SH-SY5Y (cell line): ENCODE data around the gene COL3A1.
A peak's percentile ranks its signal among the peaks of the same experiment; 100 is the strongest.

Experiments
- GATA2 ChIP-seq: IDR thresholded peaks from 2 replicates; pipeline ENCODE4 v1.6.1; 2011; ENCODE audit warnings: mild to moderate bottlenecking, low read depth, low read length
- GATA3 ChIP-seq: IDR thresholded peaks from 2 replicates; pipeline ENCODE4 v1.6.1; 2011; ENCODE audit warnings: low read depth, mild to moderate bottlenecking, low read length, moderate library complexity

The COL3A1 gene

GRCh38 chr2:188966728-188967440 is 7.3 kb upstream of the COL3A1 start:
- TF ChIP-seq GATA2, result no peak
- TF ChIP-seq GATA3, result no peak

GRCh38 chr2:188969236-188969635 is 4.9 kb upstream of the COL3A1 start:
- no peak for TF ChIP-seq GATA3
- no peak for TF ChIP-seq GATA2

GRCh38 chr2:188969651-188970050 is 4.5 kb upstream of the COL3A1 start:
- no peak for TF ChIP-seq GATA2
- TF ChIP-seq GATA3, result no peak

GRCh38 chr2:188970211-188970610 is 4.0 kb upstream of the COL3A1 start:
- TF ChIP-seq GATA2 (no peak), GATA3 (no peak)

GRCh38 chr2:188971432-188971861 is 2.7 kb upstream of the COL3A1 start:
- TF ChIP-seq GATA3, result no peak
- no peak for TF ChIP-seq GATA2

GRCh38 chr2:188973641-188974040 is 532 bp upstream of the COL3A1 start:
- no peak for TF ChIP-seq GATA3
- TF ChIP-seq GATA2, result no peak

DNA sequence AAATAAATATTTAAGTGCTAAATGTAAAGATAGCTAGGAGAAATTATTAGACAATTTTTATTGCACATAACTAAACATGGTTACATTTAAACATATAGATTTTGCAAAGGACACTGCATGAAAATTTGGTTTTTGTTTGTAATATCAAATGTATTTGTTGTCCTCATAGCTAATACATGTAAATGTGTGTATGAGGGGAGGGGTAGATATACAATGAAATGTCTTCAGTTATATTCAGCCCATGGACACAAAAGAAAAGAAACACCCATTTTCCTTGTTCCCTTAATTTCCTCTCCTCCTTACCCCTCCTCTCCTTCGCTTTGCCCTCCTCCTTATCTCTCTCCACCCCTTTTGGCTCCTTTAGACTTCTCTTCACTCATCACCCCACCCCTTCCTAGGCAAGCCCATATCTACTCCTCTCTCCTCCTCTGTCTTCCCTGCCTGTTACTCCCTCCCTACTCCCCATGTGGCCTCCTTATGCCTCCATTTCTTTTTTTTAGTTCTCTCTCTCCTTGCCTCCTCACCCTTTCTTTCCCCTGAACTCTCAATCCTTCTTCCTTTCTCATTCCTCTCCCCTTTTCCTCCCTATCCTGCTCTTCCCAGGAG is 1.4 kb downstream of the COL3A1 start:
- TF ChIP-seq GATA3 (no peak), GATA2 (no peak)

DNA sequence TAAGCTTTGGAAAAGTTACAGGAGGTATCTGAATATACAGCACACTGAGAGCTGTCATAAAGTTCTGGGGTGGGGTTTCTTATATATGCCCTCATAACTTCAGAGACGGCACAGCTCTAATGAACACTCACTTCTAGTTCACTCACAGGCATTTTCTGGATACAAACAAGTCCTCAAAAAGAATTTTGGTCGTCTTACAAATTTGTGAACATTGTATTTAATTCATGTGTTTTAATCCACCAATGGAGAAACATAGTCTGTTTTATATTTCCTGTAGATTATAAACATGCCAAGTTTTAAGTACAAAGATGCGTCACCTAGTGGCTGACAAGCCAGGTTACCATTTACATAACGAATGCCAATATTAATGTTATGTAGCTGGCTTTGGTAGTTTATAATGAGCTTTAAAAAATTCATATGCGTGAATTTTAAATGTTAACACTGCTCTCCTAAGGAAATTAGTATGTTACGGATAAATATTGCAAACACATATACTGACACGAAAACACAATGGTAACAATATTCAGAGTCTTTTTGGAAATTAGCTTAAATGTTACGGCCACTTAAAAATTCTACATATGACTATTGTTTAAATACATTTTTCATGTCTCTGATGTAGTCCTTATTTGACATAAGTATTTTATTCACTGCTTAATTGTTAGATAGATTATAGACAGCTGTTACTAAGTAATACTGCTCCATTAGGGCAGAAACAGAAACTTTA is 2.5 kb downstream of the COL3A1 start:
- TF ChIP-seq GATA3 (no peak), GATA2 (no peak)

GRCh38 chr2:188977317-188977716 is 3.1 kb downstream of the COL3A1 start:
- TF ChIP-seq GATA3 (no peak), GATA2 (no peak)

DNA sequence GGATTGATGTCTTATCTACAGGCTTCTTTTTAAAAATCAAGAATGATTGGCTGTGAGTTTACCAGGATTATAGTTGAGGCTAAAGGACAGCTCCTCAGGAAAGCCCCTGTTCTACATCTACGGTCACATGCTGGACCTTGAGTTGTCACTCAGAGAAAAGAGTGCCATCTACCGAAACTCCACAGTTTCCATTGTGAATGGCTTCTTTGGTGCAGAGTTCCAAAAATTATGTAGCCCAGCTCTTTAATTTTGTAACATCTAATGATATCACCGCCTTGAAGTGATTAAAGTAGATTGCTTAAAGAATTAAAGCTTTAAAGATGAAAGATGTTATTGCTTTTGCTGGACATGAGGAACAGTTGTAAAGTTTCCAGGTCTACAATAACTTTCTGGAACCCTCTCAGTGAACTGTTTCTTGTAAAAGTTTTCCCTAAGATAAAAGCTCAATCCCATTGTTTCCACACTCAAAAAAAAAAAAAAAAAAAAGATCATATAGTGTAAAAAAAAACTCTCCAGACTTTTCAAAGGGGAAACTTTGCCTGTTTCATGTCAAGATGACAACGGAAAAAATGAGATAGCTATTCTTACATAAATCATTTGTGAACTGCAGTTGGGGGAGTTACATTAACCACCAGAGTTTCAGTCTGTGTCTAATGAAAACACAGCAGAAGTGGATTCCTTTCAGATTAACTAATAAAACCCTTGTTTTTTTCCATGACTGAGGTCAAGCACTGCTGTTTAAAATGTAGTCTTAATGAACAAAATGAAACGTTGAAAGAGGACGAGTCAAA is 4.3 kb downstream of the COL3A1 start:
- TF ChIP-seq GATA2 (peak; percentile 12; the same call in 1 of the 2 replicates), GATA3 (no peak)

- TF ChIP-seq GATA3 (no peak), GATA2 (no peak)
Measured at GRCh38 chr2:188979187-188980114, 5.3 kb downstream of the COL3A1 start.

DNA sequence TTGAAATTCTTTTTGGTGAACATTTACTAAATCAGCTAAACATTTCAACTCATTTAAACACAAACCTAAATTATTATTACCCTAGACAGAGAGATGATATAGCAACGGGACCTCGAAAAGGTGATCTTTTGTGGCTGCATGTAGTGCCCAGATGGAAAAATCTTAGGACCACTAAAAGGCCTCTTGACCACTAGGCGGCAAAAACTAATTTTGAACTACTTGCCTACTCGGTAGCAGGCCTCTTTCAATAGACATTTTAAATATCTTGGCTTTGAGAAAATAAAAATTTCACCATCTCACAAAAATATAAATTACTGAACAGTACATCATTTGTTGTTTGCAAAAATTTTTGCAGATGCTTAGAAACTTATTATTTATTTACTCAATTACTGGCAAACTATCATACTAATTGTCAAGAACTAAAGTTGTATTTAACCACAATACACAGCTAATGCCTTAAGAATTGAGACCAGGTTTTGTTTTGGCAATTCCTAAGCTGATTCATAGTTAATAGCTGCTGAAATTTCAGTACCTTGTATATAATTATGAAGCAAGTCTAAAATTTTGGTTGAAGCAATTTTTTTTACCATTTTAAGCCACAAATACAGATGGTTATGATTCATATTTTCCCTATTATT is 9.4 kb downstream of the COL3A1 start:
- TF ChIP-seq GATA3 (no peak), GATA2 (no peak)
